ENCODE measurements around the gene FCHO1.

DNA sequence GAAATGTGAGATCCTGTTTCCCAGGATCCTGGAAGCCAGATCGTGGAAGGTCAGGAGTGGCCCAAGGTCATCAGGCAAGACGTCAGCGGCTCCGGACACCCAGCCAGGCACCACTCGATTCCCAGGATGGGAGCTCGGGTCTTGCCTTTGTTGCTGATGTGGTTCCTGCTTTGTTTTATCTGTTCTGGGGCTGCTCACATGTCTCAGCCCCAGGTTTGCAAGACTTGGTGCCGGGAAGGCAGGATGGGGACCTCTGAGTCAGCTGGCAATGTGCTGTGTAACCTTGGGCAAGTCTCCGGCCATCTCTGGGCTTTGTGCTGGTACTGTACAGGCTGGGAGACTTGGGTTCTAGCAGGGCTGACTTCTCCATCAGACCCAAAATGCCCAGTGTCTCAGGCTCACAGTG, 1.4 kb upstream of the FCHO1 start:
- TF ChIP-seq, protein P1, sequence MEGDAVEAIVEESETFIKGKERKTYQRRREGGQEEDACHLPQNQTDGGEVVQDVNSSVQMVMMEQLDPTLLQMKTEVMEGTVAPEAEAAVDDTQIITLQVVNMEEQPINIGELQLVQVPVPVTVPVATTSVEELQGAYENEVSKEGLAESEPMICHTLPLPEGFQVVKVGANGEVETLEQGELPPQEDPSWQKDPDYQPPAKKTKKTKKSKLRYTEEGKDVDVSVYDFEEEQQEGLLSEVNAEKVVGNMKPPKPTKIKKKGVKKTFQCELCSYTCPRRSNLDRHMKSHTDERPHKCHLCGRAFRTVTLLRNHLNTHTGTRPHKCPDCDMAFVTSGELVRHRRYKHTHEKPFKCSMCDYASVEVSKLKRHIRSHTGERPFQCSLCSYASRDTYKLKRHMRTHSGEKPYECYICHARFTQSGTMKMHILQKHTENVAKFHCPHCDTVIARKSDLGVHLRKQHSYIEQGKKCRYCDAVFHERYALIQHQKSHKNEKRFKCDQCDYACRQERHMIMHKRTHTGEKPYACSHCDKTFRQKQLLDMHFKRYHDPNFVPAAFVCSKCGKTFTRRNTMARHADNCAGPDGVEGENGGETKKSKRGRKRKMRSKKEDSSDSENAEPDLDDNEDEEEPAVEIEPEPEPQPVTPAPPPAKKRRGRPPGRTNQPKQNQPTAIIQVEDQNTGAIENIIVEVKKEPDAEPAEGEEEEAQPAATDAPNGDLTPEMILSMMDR (IDR thresholded peaks at IDR 0.05; ENCODE audit: insufficient read depth, low read length): no peak
- TF ChIP-seq, protein P2, sequence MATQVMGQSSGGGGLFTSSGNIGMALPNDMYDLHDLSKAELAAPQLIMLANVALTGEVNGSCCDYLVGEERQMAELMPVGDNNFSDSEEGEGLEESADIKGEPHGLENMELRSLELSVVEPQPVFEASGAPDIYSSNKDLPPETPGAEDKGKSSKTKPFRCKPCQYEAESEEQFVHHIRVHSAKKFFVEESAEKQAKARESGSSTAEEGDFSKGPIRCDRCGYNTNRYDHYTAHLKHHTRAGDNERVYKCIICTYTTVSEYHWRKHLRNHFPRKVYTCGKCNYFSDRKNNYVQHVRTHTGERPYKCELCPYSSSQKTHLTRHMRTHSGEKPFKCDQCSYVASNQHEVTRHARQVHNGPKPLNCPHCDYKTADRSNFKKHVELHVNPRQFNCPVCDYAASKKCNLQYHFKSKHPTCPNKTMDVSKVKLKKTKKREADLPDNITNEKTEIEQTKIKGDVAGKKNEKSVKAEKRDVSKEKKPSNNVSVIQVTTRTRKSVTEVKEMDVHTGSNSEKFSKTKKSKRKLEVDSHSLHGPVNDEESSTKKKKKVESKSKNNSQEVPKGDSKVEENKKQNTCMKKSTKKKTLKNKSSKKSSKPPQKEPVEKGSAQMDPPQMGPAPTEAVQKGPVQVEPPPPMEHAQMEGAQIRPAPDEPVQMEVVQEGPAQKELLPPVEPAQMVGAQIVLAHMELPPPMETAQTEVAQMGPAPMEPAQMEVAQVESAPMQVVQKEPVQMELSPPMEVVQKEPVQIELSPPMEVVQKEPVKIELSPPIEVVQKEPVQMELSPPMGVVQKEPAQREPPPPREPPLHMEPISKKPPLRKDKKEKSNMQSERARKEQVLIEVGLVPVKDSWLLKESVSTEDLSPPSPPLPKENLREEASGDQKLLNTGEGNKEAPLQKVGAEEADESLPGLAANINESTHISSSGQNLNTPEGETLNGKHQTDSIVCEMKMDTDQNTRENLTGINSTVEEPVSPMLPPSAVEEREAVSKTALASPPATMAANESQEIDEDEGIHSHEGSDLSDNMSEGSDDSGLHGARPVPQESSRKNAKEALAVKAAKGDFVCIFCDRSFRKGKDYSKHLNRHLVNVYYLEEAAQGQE (IDR thresholded peaks at IDR 0.05; ENCODE audit: insufficient replicate concordance, low read depth): no peak

Data from HL-60 (cell line).